Measurements from ENCODE around the gene TNK1.

TNK1 gene

DNA sequence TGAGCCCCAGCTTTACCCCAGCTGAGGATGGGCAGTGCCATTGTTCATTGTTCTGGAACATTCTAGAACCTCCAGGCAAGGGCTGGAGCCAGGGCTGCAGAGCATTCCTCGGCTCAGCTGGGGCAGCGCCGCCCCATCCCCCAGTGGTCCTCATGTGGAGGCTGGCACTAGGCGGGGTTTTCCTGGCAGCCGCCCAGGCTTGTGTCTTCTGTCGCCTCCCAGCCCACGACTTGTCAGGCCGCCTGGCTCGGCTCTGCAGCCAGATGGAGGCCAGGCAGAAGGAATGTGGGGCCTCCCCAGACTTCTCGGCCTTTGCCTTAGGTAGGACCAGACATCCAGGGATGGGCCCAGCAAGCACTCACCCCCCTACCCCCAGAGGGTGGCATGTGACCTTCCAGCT, 25.8 kb upstream of the TNK1 start, which contains the start of gene TMEM95:
TSS of gene TMEM95 (plus strand) at position 104 of the 400 bp plus-strand sequence. CDS start at position 153, 49 bp downstream.
- peaks cover 11% of the 10 kb centered on the region for H3K4me1 ChIP-seq (ENCODE audit: control insufficient read depth, insufficient read depth, low read length)
- H3K4me3 ChIP-seq (ENCODE audit: low read depth, low read length), result no peak within 1 kb of the TSS
- TF ChIP-seq, protein P1, sequence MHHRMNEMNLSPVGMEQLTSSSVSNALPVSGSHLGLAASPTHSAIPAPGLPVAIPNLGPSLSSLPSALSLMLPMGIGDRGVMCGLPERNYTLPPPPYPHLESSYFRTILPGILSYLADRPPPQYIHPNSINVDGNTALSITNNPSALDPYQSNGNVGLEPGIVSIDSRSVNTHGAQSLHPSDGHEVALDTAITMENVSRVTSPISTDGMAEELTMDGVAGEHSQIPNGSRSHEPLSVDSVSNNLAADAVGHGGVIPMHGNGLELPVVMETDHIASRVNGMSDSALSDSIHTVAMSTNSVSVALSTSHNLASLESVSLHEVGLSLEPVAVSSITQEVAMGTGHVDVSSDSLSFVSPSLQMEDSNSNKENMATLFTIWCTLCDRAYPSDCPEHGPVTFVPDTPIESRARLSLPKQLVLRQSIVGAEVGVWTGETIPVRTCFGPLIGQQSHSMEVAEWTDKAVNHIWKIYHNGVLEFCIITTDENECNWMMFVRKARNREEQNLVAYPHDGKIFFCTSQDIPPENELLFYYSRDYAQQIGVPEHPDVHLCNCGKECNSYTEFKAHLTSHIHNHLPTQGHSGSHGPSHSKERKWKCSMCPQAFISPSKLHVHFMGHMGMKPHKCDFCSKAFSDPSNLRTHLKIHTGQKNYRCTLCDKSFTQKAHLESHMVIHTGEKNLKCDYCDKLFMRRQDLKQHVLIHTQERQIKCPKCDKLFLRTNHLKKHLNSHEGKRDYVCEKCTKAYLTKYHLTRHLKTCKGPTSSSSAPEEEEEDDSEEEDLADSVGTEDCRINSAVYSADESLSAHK (tag by site-specific recombination; IDR thresholded peaks at IDR 0.05), result no peak
- TF ChIP-seq ZFP37 (tag by site-specific recombination; IDR thresholded peaks at IDR 0.05), result no peak
- TF ChIP-seq ZNF529 (tag by site-specific recombination; IDR thresholded peaks at IDR 0.05; ENCODE audit: insufficient replicate concordance), result no peak
- no peak for TF ChIP-seq GLI2 (tag by site-specific recombination; IDR thresholded peaks at IDR 0.05; ENCODE audit: borderline replicate concordance, low read depth)
- no peak for TF ChIP-seq ZNF311 (tag by site-specific recombination; IDR thresholded peaks at IDR 0.05; ENCODE audit: borderline replicate concordance)
- no peak for TF ChIP-seq ZNF544 (tag by site-specific recombination; IDR thresholded peaks at IDR 0.05)
- no peak for TF ChIP-seq ZSCAN23 (tag by site-specific recombination; IDR thresholded peaks at IDR 0.05)
- no peak for TF ChIP-seq ZNF174 (tag by site-specific recombination; IDR thresholded peaks at IDR 0.05)
- TF ChIP-seq, protein P2, sequence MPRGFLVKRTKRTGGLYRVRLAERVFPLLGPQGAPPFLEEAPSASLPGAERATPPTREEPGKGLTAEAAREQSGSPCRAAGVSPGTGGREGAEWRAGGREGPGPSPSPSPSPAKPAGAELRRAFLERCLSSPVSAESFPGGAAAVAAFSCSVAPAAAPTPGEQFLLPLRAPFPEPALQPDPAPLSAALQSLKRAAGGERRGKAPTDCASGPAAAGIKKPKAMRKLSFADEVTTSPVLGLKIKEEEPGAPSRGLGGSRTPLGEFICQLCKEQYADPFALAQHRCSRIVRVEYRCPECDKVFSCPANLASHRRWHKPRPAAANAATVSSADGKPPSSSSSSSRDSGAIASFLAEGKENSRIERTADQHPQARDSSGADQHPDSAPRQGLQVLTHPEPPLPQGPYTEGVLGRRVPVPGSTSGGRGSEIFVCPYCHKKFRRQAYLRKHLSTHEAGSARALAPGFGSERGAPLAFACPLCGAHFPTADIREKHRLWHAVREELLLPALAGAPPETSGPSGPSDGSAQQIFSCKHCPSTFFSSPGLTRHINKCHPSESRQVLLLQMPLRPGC (tag by site-specific recombination; IDR thresholded peaks at IDR 0.05), result no peak
- no peak for TF ChIP-seq SP3 (tag by site-specific recombination; IDR thresholded peaks at IDR 0.05)
- TF ChIP-seq ZNF239 (tag by site-specific recombination; IDR thresholded peaks at IDR 0.05), result no peak
- TF ChIP-seq, protein P3, sequence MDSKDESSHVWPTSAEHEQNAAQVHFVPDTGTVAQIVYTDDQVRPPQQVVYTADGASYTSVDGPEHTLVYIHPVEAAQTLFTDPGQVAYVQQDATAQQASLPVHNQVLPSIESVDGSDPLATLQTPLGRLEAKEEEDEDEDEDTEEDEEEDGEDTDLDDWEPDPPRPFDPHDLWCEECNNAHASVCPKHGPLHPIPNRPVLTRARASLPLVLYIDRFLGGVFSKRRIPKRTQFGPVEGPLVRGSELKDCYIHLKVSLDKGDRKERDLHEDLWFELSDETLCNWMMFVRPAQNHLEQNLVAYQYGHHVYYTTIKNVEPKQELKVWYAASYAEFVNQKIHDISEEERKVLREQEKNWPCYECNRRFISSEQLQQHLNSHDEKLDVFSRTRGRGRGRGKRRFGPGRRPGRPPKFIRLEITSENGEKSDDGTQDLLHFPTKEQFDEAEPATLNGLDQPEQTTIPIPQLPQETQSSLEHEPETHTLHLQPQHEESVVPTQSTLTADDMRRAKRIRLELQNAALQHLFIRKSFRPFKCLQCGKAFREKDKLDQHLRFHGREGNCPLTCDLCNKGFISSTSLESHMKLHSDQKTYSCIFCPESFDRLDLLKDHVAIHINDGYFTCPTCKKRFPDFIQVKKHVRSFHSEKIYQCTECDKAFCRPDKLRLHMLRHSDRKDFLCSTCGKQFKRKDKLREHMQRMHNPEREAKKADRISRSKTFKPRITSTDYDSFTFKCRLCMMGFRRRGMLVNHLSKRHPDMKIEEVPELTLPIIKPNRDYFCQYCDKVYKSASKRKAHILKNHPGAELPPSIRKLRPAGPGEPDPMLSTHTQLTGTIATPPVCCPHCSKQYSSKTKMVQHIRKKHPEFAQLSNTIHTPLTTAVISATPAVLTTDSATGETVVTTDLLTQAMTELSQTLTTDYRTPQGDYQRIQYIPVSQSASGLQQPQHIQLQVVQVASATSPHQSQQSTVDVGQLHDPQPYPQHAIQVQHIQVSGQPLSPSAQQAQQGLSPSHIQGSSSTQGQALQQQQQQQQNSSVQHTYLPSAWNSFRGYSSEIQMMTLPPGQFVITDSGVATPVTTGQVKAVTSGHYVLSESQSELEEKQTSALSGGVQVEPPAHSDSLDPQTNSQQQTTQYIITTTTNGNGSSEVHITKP (tag by site-specific recombination; IDR thresholded peaks at IDR 0.05), result no peak
- peak; percentile 32; the same call in 1 of the 2 replicates for TF ChIP-seq EGR2 (tag by site-specific recombination; IDR thresholded peaks at IDR 0.05; ENCODE audit: low read depth)
- no peak for TF ChIP-seq MYNN (tag by site-specific recombination; IDR thresholded peaks at IDR 0.05; ENCODE audit: borderline replicate concordance)
- peak; percentile 52 for TF ChIP-seq ZFHX2 (tag by site-specific recombination; conservative IDR thresholded peaks at IDR 0.05)
- TF ChIP-seq KLF7 (tag by site-specific recombination; IDR thresholded peaks at IDR 0.05; ENCODE audit: borderline replicate concordance), result no peak
- POLR2A ChIA-PET, result interaction anchor here (0.6 to 3.4 kb wide), 9 partner anchors 25 to 206 kb away, joined by 3 to 29 read pairs (median 6); partner anchors contain the start of genes CHRNB1, PLSCR3 and TMEM256
- CTCF ChIA-PET, result interaction anchor here (0.7 to 4.3 kb wide), 26 partner anchors 10 to 204 kb away, joined by 3 to 87 read pairs (median 8); partner anchors contain the start of genes CHRNB1, FGF11, NEURL4 and SENP3
- H3K36me3 ChIP-seq (ENCODE audit: control insufficient read depth in 2 of 2, insufficient read depth in 1 of 2, low read length in 2 of 2), result no peaks in the 10 kb centered on the region
- no peaks in the 10 kb centered on the region for H3K9me3 ChIP-seq (ENCODE audit: control insufficient read depth, insufficient read depth, low read depth, low read length)
- no peak within 1 kb of the TSS for H3K27ac ChIP-seq (ENCODE audit: extremely low read depth, low read depth, low read length)

DNA sequence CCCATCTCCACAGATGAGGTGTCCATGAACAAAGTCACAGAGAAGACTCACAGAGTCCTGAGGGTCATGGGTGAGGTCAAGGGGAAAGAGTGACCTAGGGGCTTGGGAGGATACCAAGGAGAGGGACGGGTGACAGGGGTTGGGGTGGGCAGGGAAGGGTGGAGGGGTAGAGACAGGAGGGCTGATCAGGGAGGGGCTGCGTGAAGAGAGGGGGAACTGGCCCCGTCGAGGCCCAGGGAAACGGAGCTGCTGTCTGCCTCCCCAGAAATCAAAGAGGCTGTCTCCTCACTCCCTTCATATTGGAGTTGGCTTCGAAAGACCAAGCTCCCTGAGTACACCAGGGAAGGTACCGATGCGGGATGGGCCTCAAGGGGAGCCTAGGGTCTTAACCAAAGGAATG, 25.3 kb upstream of the TNK1 start:
- no peak for TF ChIP-seq ZNF223 (tag by site-specific recombination; IDR thresholded peaks at IDR 0.05)
- TF ChIP-seq, protein P4, sequence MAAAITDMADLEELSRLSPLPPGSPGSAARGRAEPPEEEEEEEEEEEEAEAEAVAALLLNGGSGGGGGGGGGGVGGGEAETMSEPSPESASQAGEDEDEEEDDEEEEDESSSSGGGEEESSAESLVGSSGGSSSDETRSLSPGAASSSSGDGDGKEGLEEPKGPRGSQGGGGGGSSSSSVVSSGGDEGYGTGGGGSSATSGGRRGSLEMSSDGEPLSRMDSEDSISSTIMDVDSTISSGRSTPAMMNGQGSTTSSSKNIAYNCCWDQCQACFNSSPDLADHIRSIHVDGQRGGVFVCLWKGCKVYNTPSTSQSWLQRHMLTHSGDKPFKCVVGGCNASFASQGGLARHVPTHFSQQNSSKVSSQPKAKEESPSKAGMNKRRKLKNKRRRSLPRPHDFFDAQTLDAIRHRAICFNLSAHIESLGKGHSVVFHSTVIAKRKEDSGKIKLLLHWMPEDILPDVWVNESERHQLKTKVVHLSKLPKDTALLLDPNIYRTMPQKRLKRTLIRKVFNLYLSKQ (tag by site-specific recombination; IDR thresholded peaks at IDR 0.05; ENCODE audit: borderline replicate concordance), result no peak
- no peak for TF ChIP-seq ZNF239 (tag by site-specific recombination; IDR thresholded peaks at IDR 0.05)
- no peak for TF ChIP-seq MZF1 (tag by site-specific recombination; IDR thresholded peaks at IDR 0.05; ENCODE audit: borderline replicate concordance)
- no peak for TF ChIP-seq ZNF341 (tag by site-specific recombination; IDR thresholded peaks at IDR 0.05; ENCODE audit: low read depth)
- Histone ChIP-seq H3K4me1 (ENCODE audit: control insufficient read depth, insufficient read depth, low read length) (peaks cover 9% of the 10 kb centered on the region), H3K4me3 (ENCODE audit: low read depth, low read length) (no peak overlapping the region), H3K36me3 (ENCODE audit: control insufficient read depth in 2 of 2, insufficient read depth in 1 of 2, low read length in 2 of 2) (no peaks in the 10 kb centered on the region), H3K27ac (ENCODE audit: extremely low read depth, low read depth, low read length) (no peak overlapping the region), H3K9me3 (ENCODE audit: control insufficient read depth, insufficient read depth, low read depth, low read length) (no peaks in the 10 kb centered on the region)
- POLR2A ChIA-PET, result interaction anchor here (0.6 to 3.4 kb wide), 12 partner anchors 26 to 228 kb away, joined by 3 to 29 read pairs (median 4); partner anchors contain the start of genes CHRNB1, MPDU1, PLSCR3 and TMEM256
- CTCF ChIA-PET, result interaction anchor here (0.6 to 4.3 kb wide), 47 partner anchors 9 to 1881 kb away, joined by 3 to 87 read pairs (median 6); partner anchors contain the start of genes ACAP1, CHRNB1, FGF11 and NEURL4

Data from HEK293 (cell line).